Tibial artery (tissue), 4 donors: ENCODE measurements around the gene FUS.

Source experiments
- DNase-seq, 2 donors: peaks; one replicate each; pipeline ENCODE4 v3.0.0-alpha.2; 2019
- H3K27ac ChIP-seq, 2 donors: fragments of 200-600 bp; sonication (generic) in 1 of 2; 1 replicate in 1 of 2; 2 replicates in 1 of 2; pipeline ENCODE4 v1.5.1; 2018 to 2019; ENCODE audit warnings: mild to moderate bottlenecking in 1 of 2
- H3K27me3 ChIP-seq, 2 donors: fragments of 200-600 bp; sonication (generic) in 1 of 2; one replicate each; pipeline versions ENCODE4 v1.5.1 to v1.6.0; 2016 to 2019
- H3K36me3 ChIP-seq, 3 donors: fragments of 200-600 bp; sonication (generic) in 2 of 3; one replicate each; pipeline ENCODE4 v1.5.1; 2016 to 2019; ENCODE audit warnings: mild to moderate bottlenecking in 2 of 3
- H3K4me1 ChIP-seq, 4 donors: fragments of 200-600 bp; sonication (generic) in 2 of 4; 1 replicate in 3 of 4; 2 replicates in 1 of 4; pipeline ENCODE4 v1.5.1; 2016 to 2019
- H3K4me3 ChIP-seq, 2 donors: fragments of 200-600 bp; sonication (generic) in 1 of 2; 1 replicate in 1 of 2; 2 replicates in 1 of 2; pipeline ENCODE4 v1.5.1; 2018 to 2019; ENCODE audit warnings: mild to moderate bottlenecking in 2 of 2
- H3K9me3 ChIP-seq, 3 donors: fragments of 200-600 bp; sonication (generic) in 1 of 3; one replicate each; pipeline ENCODE4 v1.5.1; 2016 to 2019
- CTCF ChIP-seq, 2 experiments: fragments of 200-600 bp in 1 of 2; fragments of 450-650 bp in 1 of 2; IDR thresholded peaks; one replicate each; pipeline ENCODE4 v1.5.1; 2017 to 2019; ENCODE audit warnings: antibody characterized with exemption in 2 of 2, mild to moderate bottlenecking in 1 of 2, moderate library complexity in 1 of 2
- intact Hi-C: fragments of 100-400 bp; cut with DNase I; formaldehyde crosslinking; loops from one replicate; pipeline ENCODE4 v1.15.0; 2023; ENCODE audit warnings: low total_unique reads

FUS gene

DNA sequence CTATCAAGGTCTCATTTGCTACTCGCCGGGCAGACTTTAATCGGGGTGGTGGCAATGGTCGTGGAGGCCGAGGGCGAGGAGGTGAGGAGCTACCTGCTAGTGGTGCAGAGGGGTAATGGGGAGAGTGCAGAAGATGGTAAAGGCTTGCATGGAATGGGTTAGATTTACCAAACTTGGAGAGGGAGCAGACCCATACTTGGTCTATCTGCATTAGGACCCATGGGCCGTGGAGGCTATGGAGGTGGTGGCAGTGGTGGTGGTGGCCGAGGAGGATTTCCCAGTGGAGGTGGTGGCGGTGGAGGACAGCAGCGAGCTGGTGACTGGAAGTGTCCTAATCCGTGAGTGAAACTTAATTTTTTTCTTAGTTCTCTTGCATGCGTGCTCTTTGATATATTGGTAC is 10.1 kb downstream of the FUS start:
- Histone ChIP-seq H3K27ac (no peak overlapping the region), H3K4me3 (no peak overlapping the region), H3K9me3 (no peaks in the 10 kb centered on the region), H3K27me3 (no peaks in the 10 kb centered on the region), H3K4me1 (no peaks in the 10 kb centered on the region), H3K36me3 (peaks cover 99 to 100% (median 100%) of the 10 kb centered on the region in 3 donors)
- DNase-seq, result no peak
- TF ChIP-seq CTCF (IDR thresholded peaks at IDR 0.05), result no peak
- intact Hi-C loops, result loop anchor here (5.0 kb wide), 1 partner anchor 252 kb away; the partner anchor contains the start of gene ZNF843

DNA sequence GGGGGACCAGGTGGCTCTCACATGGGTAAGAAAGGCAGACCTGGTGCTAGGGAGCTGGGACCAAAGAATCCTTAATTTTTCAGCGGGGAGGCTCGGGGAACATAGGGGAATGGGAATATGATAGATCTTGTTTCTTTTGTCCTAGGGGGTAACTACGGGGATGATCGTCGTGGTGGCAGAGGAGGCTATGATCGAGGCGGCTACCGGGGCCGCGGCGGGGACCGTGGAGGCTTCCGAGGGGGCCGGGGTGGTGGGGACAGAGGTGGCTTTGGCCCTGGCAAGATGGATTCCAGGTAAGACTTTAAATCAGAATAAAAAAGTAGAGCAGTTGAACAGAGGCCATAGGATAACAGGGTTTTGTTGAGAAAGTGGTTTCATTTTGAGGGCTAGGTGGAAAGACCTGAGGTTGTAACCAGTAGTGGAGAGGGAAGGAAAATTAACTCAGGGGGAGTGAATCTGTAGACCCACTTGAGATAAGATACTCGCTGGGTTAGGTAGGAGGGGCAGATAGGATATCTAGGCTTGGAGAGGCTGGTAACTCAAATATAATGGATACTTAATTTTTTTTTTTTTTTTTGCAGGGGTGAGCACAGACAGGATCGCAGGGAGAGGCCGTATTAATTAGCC is 11.0 kb downstream of the FUS start:
- no peak overlapping the region for H3K27ac ChIP-seq
- H3K27me3 ChIP-seq, result no peaks in the 10 kb centered on the region

DNA sequence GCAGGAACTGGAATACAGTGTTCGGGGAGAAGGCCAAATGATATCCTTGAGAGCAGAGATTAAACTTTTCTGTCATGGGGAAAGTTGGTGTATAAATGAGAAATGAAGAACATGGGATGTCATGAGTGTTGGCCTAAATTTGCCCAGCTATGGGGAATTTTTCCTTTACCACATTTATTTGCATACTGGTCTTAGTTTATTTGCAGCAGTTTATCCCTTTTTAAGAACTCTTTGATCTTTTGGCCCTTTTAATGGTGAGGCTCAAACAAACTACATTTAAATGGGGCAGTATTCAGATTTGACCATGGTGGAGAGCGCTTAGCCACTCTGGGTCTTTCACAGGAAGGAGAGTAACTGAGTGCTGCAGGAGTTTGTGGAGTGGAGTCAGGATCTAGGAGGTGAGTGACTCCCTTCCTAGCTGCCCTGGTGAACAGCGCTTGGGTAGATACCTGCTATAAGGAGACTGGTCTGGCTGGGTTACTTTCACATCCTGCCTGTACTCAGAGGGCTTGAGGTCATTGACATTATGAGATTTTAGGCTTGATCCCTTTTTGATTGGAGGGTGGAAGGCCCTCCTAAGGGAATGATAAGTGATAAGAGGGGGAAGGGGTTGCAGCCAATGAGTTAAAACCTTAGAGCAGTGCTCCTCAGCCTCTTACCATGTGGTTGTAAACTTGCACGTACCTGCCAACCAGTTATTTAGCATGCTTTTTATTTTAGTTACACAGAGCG is 11.9 kb downstream of the FUS start:
- H3K4me1 ChIP-seq, result no peaks in the 10 kb centered on the region
- no peaks in the 10 kb centered on the region for H3K27me3 ChIP-seq
- no peak for DNase-seq
- no peak for TF ChIP-seq CTCF (IDR thresholded peaks at IDR 0.05)
- no peak overlapping the region for H3K27ac ChIP-seq
- H3K4me3 ChIP-seq, result no peak overlapping the region
- peaks cover 92 to 100% (median 100%) of the 10 kb centered on the region in 3 donors for H3K36me3 ChIP-seq
- intact Hi-C loops, result loop anchor here (5.0 kb wide), 1 partner anchor 250 kb away; the partner anchor contains the start of gene ZNF843
- no peaks in the 10 kb centered on the region for H3K9me3 ChIP-seq

More for the DNA sequence above, 11.0 kb downstream of the FUS start:
- no peaks in the 10 kb centered on the region for H3K9me3 ChIP-seq
- intact Hi-C loops, result loop anchor here (5.0 kb wide), 1 partner anchor 251 kb away; the partner anchor contains the start of gene ZNF843
- H3K4me3 ChIP-seq, result no peak overlapping the region
- TF ChIP-seq CTCF (IDR thresholded peaks at IDR 0.05), result no peak
- peaks cover 99 to 100% (median 100%) of the 10 kb centered on the region in 3 donors for H3K36me3 ChIP-seq
- DNase-seq, result no peak
- no peaks in the 10 kb centered on the region for H3K4me1 ChIP-seq

DNA sequence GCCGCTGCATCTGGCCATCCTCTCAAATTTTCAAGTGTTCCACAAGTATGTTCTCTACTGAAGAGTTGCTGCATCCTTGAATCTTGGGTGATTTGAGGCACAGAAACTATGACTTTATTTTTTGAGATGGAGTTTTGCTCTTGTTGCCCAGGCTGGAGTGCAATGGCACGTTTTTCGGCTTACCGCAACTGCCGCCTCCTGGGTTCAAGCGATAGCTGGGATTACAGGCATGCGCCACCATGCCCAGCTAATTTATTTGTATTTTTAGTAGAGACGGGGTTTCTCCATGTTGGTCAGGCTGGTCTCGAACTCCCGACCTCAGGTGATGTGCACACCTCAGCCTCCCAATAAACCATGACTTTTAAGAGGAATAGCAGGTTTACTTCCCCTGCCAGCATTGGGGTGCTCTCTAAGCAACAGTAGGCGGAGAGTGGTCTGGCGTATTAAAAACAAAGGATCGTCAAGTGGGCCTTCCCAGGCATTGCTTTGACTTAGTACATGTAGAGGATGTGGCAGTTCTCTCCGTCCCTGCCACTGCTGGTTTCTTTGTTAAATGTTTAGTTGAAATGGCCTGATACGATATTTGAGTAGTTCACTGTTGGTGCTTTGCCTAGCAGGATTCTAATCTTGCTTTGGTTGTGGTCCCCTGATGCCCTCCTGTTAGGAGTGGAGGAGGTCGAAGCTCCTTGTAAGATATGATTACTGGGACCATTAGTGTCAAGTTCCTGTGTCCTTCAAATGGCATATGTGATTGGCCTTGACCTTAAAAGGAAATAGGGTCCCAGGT is 13.1 kb downstream of the FUS start:
- Histone ChIP-seq H3K4me1 (no peaks in the 10 kb centered on the region), H3K36me3 (peaks cover 81 to 98% (median 89%) of the 10 kb centered on the region in 3 donors), H3K27me3 (no peaks in the 10 kb centered on the region), H3K4me3 (no peak overlapping the region), H3K27ac (no peak overlapping the region), H3K9me3 (no peaks in the 10 kb centered on the region)
- intact Hi-C loops, result loop anchor here (5.0 kb wide), 1 partner anchor 249 kb away; the partner anchor contains the start of gene ZNF843
- no peak for TF ChIP-seq CTCF (IDR thresholded peaks at IDR 0.05)
- no peak for DNase-seq

DNA sequence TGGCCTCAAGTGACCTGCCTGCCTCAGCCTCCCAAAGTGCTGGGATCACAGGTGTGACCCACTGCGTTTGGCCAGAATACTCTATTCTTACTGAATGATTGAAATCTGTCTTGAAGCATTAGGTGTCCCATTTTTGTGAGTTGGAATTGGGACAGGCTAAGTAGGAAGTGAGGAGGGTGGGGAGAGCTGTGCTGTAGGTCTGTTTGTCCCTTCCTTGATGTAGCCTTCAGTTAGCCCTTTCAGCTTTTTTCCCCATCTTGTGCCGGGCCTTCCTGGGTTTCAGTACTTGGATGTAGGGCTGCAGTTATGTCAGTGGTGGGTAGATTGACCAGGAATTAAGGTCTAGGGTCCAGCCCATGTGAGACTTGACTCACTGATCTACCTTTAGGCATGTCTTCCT is 13.9 kb downstream of the FUS start:
- no peak overlapping the region for H3K27ac ChIP-seq
- no peaks in the 10 kb centered on the region for H3K4me1 ChIP-seq
- no peak overlapping the region for H3K4me3 ChIP-seq
- no peaks in the 10 kb centered on the region for H3K9me3 ChIP-seq
- no peaks in the 10 kb centered on the region for H3K27me3 ChIP-seq
- no peak for DNase-seq
- TF ChIP-seq CTCF (IDR thresholded peaks at IDR 0.05), result no peak
- peaks cover 72 to 90% (median 80%) of the 10 kb centered on the region in 3 donors for H3K36me3 ChIP-seq
- intact Hi-C loops, result loop anchor here (5.0 kb wide), 1 partner anchor 248 kb away; the partner anchor contains the start of gene ZNF843
